Erythroblast (primary cell): ENCODE measurements around the gene SHMT2.

Source experiments
- GATA1 ChIP-seq: IDR thresholded peaks from 2 replicates; pipeline ENCODE4 v1.6.1; 2011; ENCODE audit warnings: low read depth, mild to moderate bottlenecking, control low read depth, low read length, moderate library complexity
- POLR2A ChIP-seq: IDR thresholded peaks from 2 replicates; pipeline ENCODE4 v1.6.1; 2011; ENCODE audit warnings: mild to moderate bottlenecking, low read length

GRCh38 chr12:57196956-57197355, 32.6 kb upstream of the SHMT2 start:
- TF ChIP-seq POLR2A = no peak
- TF ChIP-seq GATA1 = no peak
